Pancreas (tissue), 10 donors: ENCODE data around the gene STRA8. TPM values are rescaled to one million over a fixed set of nuclear protein-coding genes. Genes with fewer than 3 reads are reported as not detected.

Experiments
- ATAC-seq, 4 donors: fragments of 200-7000 bp; cut with Tn5 transposase; one replicate each; pipeline versions ENCODE4 v1.8.0 to v1.9.1; 2020; ENCODE audit warnings: mild to moderate bottlenecking in 4 of 4, moderate library complexity in 4 of 4
- DNase-seq, 6 donors: peaks; one replicate each; pipeline ENCODE4 v3.0.0-alpha.2; 2020
- FAIRE-seq: peaks from 2 replicates; lab custom pipeline; 2012; peaks lifted over from hg19 to GRCh38; lab: Jason Lieb, UNC
- H3K27ac ChIP-seq, 4 donors: fragments of 200-600 bp; sonication (generic); 1 replicate in 3 of 4; 2 replicates in 1 of 4; pipeline versions ENCODE4 v1.5.0 to v1.8.0; 2020
- H3K27me3 ChIP-seq, 4 donors: fragments of 200-600 bp; one replicate each; pipeline ENCODE4 v1.8.0; 2021
- H3K36me3 ChIP-seq, 3 donors: fragments of 200-600 bp; sonication (generic) in 1 of 3; one replicate each; pipeline versions ENCODE4 v1.5.0 to v1.8.0; 2020 to 2021
- H3K4me1 ChIP-seq, 3 donors: fragments of 200-600 bp; one replicate each; pipeline ENCODE4 v1.8.0; 2021
- H3K4me3 ChIP-seq, 4 donors: fragments of 200-600 bp; sonication (generic) in 2 of 4; one replicate each; pipeline versions ENCODE4 v1.5.0 to v1.8.0; 2020 to 2021
- H3K9me3 ChIP-seq, 4 donors: fragments of 200-600 bp; one replicate each; pipeline ENCODE4 v1.8.0; 2021
- WGBS, 2 donors: extraction: QIAGEN DNeasy Blood & Tissue Kit; methylation state at CpG; one replicate each; pipeline ENCODE4 v1.1.7; 2013; 5-methylcytosine and 5-hydroxymethylcytosine counted together
- intact Hi-C, 3 donors: fragments of 100-400 bp; cut with DNase I; formaldehyde crosslinking; loops; one replicate each; pipeline versions ENCODE4 v1.11.1 to v1.14.2; 2022
- polyA plus RNA-seq, 2 donors: library from polyadenylated mRNA; stranded (reverse); fragments of 200-250 nt; gene quantifications; one replicate each; pipeline ENCODE4 v1.2.3, GENCODE V29; 2013
- total RNA-seq, 6 donors: library from RNA; stranded (reverse); fragmentation: NEBNext Ultra II Directional in 4 of 6; extraction: Animal tissue kit (Norgen Biotek cat#: 25700) in 4 of 6; gene quantifications; one replicate each; pipeline versions ENCODE4 v1.2.1 to v1.2.4, GENCODE V29; 2021 to 2023
- TF ChIP-seq, protein P1 (sequence below), 4 donors: fragments of 200-600 bp; sonication (generic) in 3 of 4; IDR thresholded peaks; one replicate each; pipeline versions ENCODE4 v1.5.0 to v1.8.0; 2021; ENCODE audit warnings: antibody characterized with exemption in 4 of 4
- donor health status: healthy with polysubstance abuse.
- donor health status: DM: no; HTN: no; CAD: no; lungs with moderate emphysema.
- donor health status: DM: no; HTN: no; CAD: no.
- donor health status: control.
- donor health status: control.
- donor health status: Bipolar disorder and iron deficiency.
- donor health status: DM: yes; HTN: yes; CAD: no.
- donor health status: DM: no; HTN: no; CAD: no.
- donor health status: DM: no; HTN: no; CAD: no.
- donor health status: DM: yes; HTN: yes; CAD: no.

Gene STRA8
- not detected for total RNA-seq
- polyA plus RNA-seq, result under 1 TPM in 1 of 2 donors, not detected in 1; 0.12 TPM

DNA sequence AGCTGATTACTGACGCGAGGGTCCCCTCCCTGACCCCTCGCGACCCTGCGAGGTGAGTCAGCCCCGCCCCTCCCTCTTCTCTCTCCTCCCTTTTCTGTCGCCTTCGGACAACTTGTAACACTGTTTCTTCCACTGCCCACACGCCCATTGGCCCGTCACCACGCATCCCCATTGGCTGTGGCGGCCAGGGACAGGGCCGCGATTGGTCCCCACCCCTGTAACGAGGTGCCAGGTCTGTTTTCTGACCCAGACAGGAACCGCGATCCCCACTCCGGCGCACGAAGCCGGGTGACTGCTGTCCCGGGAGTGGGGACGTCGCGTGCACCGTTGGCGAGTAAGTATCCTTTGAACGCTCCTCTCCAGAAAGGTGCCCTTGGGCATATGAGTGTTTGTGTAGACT, at the start of gene STRA8:
Gene STRA8, plus strand, starts transcription at position 269 of the 400 bp plus-strand sequence. CDS start 6,687 bp downstream, outside the sequence.
- 91 to 95% methylated on average over 28 of the region's 28 CpGs for WGBS, 2 donors
- no peak within 1 kb of the TSS for H3K4me3 ChIP-seq
- no peaks in the 10 kb centered on the region for H3K27me3 ChIP-seq
- no peaks in the 10 kb centered on the region for H3K9me3 ChIP-seq
- H3K36me3 ChIP-seq, result no peaks in the 10 kb centered on the region
- H3K4me1 ChIP-seq, result no peaks in the 10 kb centered on the region
- DNase-seq (no peak), FAIRE-seq (no peak), ATAC-seq (no peak)
- no peak within 1 kb of the TSS for H3K27ac ChIP-seq
- intact Hi-C loops, result no loop called here
- TF ChIP-seq, protein P1, sequence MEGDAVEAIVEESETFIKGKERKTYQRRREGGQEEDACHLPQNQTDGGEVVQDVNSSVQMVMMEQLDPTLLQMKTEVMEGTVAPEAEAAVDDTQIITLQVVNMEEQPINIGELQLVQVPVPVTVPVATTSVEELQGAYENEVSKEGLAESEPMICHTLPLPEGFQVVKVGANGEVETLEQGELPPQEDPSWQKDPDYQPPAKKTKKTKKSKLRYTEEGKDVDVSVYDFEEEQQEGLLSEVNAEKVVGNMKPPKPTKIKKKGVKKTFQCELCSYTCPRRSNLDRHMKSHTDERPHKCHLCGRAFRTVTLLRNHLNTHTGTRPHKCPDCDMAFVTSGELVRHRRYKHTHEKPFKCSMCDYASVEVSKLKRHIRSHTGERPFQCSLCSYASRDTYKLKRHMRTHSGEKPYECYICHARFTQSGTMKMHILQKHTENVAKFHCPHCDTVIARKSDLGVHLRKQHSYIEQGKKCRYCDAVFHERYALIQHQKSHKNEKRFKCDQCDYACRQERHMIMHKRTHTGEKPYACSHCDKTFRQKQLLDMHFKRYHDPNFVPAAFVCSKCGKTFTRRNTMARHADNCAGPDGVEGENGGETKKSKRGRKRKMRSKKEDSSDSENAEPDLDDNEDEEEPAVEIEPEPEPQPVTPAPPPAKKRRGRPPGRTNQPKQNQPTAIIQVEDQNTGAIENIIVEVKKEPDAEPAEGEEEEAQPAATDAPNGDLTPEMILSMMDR (IDR thresholded peaks at IDR 0.05), result no peak

- no peak overlapping the region for H3K4me3 ChIP-seq
- H3K27ac ChIP-seq, result no peak overlapping the region
- no peak for ATAC-seq
- peaks cover 0 to 6% (median 0%) of the 10 kb centered on the region in 3 donors for H3K4me1 ChIP-seq
- FAIRE-seq, result no peak
- intact Hi-C loops, result no loop called here
- WGBS, 2 donors, result 90% methylated on average over 5 of the region's 5 CpGs
- peak in 1 of 6 donors; percentile 1 for DNase-seq
- no peaks in the 10 kb centered on the region for H3K27me3 ChIP-seq
- H3K36me3 ChIP-seq, result peaks cover 7 to 68% (median 28%) of the 10 kb centered on the region in 3 donors
- H3K9me3 ChIP-seq, result no peaks in the 10 kb centered on the region
- TF ChIP-seq, protein P1 (IDR thresholded peaks at IDR 0.05), result no peak
These were observed 49.3 kb upstream of the STRA8 start for GRCh38 chr7:135184254-135184841.

- TF ChIP-seq, protein P1 (IDR thresholded peaks at IDR 0.05), result no peak
- no peak for ATAC-seq
- no peak for DNase-seq
- Histone ChIP-seq H3K27ac (no peak overlapping the region), H3K27me3 (no peaks in the 10 kb centered on the region), H3K4me3 (no peak overlapping the region), H3K9me3 (no peaks in the 10 kb centered on the region), H3K4me1 (peaks cover 0 to 16% (median 8%) of the 10 kb centered on the region in 3 donors), H3K36me3 (peaks cover 7 to 68% (median 28%) of the 10 kb centered on the region in 3 donors)
- WGBS, 2 donors, result 83 to 87% methylated on average over 7 of the region's 7 CpGs
- FAIRE-seq, result no peak
- intact Hi-C loops, result no loop called here
These were observed 48.0 kb upstream of the STRA8 start for GRCh38 chr7:135185471-135186260.

DNA sequence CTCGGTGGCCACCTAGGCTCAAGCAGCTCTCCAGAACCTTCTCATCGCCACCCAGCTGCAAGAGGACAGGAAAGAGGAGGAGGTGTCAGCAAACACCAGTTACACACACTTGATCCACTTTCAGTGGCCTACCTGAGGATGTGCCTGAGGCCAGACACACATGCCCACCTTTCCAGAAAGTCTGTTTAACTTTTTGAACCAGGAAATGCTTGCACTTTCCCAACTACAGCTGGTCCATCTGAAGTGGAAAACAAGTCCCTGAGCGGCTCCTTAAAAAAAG, 47.4 kb upstream of the STRA8 start:
- 98 to 100% methylated on average over 3 of the region's 3 CpGs for WGBS, 2 donors
- Histone ChIP-seq H3K4me3 (no peak overlapping the region), H3K4me1 (peaks cover 0 to 16% (median 8%) of the 10 kb centered on the region in 3 donors), H3K9me3 (no peaks in the 10 kb centered on the region), H3K36me3 (peaks cover 7 to 68% (median 28%) of the 10 kb centered on the region in 3 donors), H3K27me3 (no peaks in the 10 kb centered on the region), H3K27ac (no peak overlapping the region)
- no peak for FAIRE-seq
- TF ChIP-seq, protein P1 (IDR thresholded peaks at IDR 0.05), result no peak
- no peak for DNase-seq
- intact Hi-C loops, result no loop called here
- no peak for ATAC-seq

- intact Hi-C loops, result no loop called here
- H3K4me1 ChIP-seq, result peaks cover 0 to 16% (median 8%) of the 10 kb centered on the region in 3 donors
- TF ChIP-seq, protein P1 (IDR thresholded peaks at IDR 0.05), result no peak
- peaks cover 7 to 68% (median 28%) of the 10 kb centered on the region in 3 donors for H3K36me3 ChIP-seq
- no peaks in the 10 kb centered on the region for H3K9me3 ChIP-seq
- H3K4me3 ChIP-seq, result no peak overlapping the region
- WGBS, 2 donors, result 86 to 90% methylated on average over 12 of the region's 12 CpGs
- no peak overlapping the region for H3K27ac ChIP-seq
- H3K27me3 ChIP-seq, result no peaks in the 10 kb centered on the region
- FAIRE-seq (no peak), ATAC-seq (no peak), DNase-seq (no peak)
These were observed 46.8 kb upstream of the STRA8 start for GRCh38 chr7:135186841-135187253.
